ENCODE measurements around the gene SIAH3.

DNA sequence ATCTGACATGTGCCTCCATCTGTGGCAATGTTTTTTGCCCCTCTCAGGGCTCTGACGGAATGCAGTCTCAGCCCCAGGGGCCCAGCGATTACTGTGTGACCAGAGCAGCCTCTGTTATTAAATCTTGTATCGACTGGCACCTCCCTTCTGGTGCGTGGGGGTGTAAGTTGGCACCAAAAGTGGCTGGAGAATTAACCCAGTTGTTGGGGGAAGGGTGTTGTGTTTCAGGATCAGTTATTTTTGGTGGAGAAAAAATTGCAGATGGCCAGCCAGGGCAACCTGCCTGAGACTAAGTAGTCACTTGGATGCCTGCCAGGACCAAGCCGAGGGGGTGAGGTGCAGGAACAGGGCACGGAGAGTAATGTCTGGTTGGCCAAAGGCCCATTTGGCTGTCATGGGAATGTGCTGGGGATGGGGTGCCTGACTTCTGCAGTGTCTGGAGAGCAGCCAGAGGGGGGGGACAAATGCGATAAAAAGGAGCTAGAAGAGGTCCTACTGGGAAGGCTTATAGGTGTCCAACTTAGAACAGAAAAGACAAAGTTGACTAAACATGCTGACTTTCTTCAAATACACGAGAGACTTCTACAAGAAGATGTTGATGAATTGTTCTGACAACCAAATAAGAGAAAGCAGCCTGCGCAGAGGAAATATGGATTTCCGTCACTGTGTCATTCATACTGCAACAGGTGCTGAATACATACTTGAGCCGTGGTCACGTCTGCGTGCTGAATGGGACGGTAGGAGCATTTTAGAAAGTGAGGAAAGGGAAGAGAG is 69.8 kb downstream of the SIAH3 start:
- TF ChIP-seq, protein P1, sequence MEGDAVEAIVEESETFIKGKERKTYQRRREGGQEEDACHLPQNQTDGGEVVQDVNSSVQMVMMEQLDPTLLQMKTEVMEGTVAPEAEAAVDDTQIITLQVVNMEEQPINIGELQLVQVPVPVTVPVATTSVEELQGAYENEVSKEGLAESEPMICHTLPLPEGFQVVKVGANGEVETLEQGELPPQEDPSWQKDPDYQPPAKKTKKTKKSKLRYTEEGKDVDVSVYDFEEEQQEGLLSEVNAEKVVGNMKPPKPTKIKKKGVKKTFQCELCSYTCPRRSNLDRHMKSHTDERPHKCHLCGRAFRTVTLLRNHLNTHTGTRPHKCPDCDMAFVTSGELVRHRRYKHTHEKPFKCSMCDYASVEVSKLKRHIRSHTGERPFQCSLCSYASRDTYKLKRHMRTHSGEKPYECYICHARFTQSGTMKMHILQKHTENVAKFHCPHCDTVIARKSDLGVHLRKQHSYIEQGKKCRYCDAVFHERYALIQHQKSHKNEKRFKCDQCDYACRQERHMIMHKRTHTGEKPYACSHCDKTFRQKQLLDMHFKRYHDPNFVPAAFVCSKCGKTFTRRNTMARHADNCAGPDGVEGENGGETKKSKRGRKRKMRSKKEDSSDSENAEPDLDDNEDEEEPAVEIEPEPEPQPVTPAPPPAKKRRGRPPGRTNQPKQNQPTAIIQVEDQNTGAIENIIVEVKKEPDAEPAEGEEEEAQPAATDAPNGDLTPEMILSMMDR (IDR thresholded peaks at IDR 0.05): no peak
- TF ChIP-seq POLR2A (IDR thresholded peaks at IDR 0.05) (no peak), POLR2AphosphoS5 (IDR thresholded peaks at IDR 0.05) (no peak)
